ENCODE data around the gene TSHR.

DNA sequence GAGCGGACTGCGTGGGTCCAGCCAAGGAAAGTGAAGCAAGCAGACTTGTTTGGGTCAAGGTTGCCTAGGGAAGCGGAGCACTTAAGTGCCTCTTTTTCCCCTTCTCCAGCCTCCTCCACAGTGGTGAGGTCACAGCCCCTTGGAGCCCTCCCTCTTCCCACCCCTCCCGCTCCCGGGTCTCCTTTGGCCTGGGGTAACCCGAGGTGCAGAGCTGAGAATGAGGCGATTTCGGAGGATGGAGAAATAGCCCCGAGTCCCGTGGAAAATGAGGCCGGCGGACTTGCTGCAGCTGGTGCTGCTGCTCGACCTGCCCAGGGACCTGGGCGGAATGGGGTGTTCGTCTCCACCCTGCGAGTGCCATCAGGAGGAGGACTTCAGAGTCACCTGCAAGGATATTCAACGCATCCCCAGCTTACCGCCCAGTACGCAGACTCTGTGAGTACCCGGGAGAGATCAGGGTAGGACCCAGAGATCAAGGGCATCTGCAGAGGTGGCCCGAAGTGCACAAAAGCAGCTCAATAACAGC lies at the start of gene TSHR:
- no peak for TF ChIP-seq SIN3A (IDR thresholded peaks at IDR 0.05; ENCODE audit: borderline replicate concordance, insufficient read depth, low read length)
- TF ChIP-seq REST (IDR thresholded peaks at IDR 0.05; ENCODE audit: insufficient read depth in 1 of 2, low read depth in 2 of 2, low read length in 2 of 2): no peak
- no peak for TF ChIP-seq TAF1 (IDR thresholded peaks at IDR 0.05; ENCODE audit: borderline replicate concordance, insufficient read depth, low read length)
- TF ChIP-seq POLR2AphosphoS5 (IDR thresholded peaks at IDR 0.05; ENCODE audit: low read depth, low read length): no peak
